CD4-positive, alpha-beta T cell (primary cell): ENCODE measurements around the gene INSM2. TPM values are rescaled to one million over a fixed set of nuclear protein-coding genes. Genes with fewer than 3 reads are reported as not detected.

Source experiments
- ATAC-seq: fragments of 200-7000 bp; cut with Tn5 transposase; one replicate; pipeline ENCODE4 v1.10.0; 2022; ENCODE audit warnings: mild to moderate bottlenecking; ENCODE audit not compliant: poor library complexity
- CTCF ChIA-PET: fragments of 350-600 bp; sonication (Branson Sonifier 250); formaldehyde crosslinking; loops from one replicate; lab custom pipeline; 2021; ENCODE audit warnings: antibody characterized with exemption, inconsistent platforms; lab: Charles Lee
- POLR2A ChIA-PET: fragments of 350-600 bp; sonication (Branson Sonifier 250); formaldehyde crosslinking; loops from one replicate; lab custom pipeline; 2021; ENCODE audit warnings: antibody characterized with exemption, inconsistent platforms; lab: Charles Lee
- DNase-seq, 14 experiments: peaks; one replicate each; pipeline ENCODE4 v3.0.0-alpha.2; 2013 to 2020; ENCODE audit warnings: mixed read lengths in 2 of 14
- H3K27ac ChIP-seq, 2 donors: one replicate each; pipeline versions ENCODE4 v1.5.1 to v1.7.0; 2013; ENCODE audit warnings: low read length in 2 of 2, low read depth in 1 of 2, mild to moderate bottlenecking in 1 of 2
- H3K27me3 ChIP-seq, 2 experiments: 1 replicate in 1 of 2; 2 replicates in 1 of 2; pipeline versions ENCODE4 v1.6.1 to v1.7.0; 2013; ENCODE audit warnings: low read length in 2 of 2, control low read depth in 1 of 2, mild to moderate bottlenecking in 1 of 2, moderate library complexity in 1 of 2; ENCODE audit not compliant: insufficient read depth in 2 of 2, control insufficient read depth in 1 of 2
- H3K36me3 ChIP-seq: one replicate; pipeline ENCODE4 v1.6.1; 2013; ENCODE audit warnings: low read length, control low read depth; ENCODE audit not compliant: insufficient read depth
- H3K4me1 ChIP-seq: one replicate; pipeline ENCODE4 v1.6.1; 2013; ENCODE audit warnings: low read length, control low read depth; ENCODE audit not compliant: insufficient read depth
- H3K4me3 ChIP-seq: one replicate; pipeline ENCODE4 v1.5.1; 2013; ENCODE audit warnings: mild to moderate bottlenecking, low read length, moderate library complexity
- H3K9me3 ChIP-seq, 2 experiments: 1 replicate in 1 of 2; 2 replicates in 1 of 2; pipeline versions ENCODE4 v1.6.1 to v1.7.0; 2013; ENCODE audit warnings: low read length in 2 of 2, mild to moderate bottlenecking in 2 of 2, control low read depth in 1 of 2, moderate library complexity in 1 of 2; ENCODE audit not compliant: control insufficient read depth in 1 of 2, insufficient read depth in 1 of 2
- H3K27ac Mint-ChIP-seq: one replicate; pipeline ENCODE4 v1.8.0; 2020; ENCODE audit warnings: mixed read lengths
- H3K27me3 Mint-ChIP-seq: one replicate; pipeline ENCODE4 v1.8.0; 2021; ENCODE audit warnings: mixed read lengths
- H3K36me3 Mint-ChIP-seq: one replicate; pipeline ENCODE4 v1.8.0; 2021; ENCODE audit warnings: low read depth, mixed read lengths
- H3K4me1 Mint-ChIP-seq: one replicate; pipeline ENCODE4 v1.8.0; 2021; ENCODE audit warnings: low read depth, mixed read lengths
- H3K4me3 Mint-ChIP-seq: one replicate; pipeline ENCODE4 v1.8.0; 2020; ENCODE audit warnings: mild to moderate bottlenecking, mixed read lengths
- H3K9me3 Mint-ChIP-seq: one replicate; pipeline ENCODE4 v1.8.0; 2020; ENCODE audit warnings: mixed read lengths
- CTCF ChIP-seq: fragments of 200-600 bp; IDR thresholded peaks from one replicate; pipeline ENCODE4 v1.8.0; 2022; ENCODE audit warnings: antibody characterized with exemption, mild to moderate bottlenecking
- intact Hi-C, 2 experiments: fragments of 100-400 bp; cut with DNase I in 1 of 2; cut with micrococcal nuclease in 1 of 2; formaldehyde crosslinking; loops; one replicate each; pipeline versions ENCODE4 v1.15.1 to v1.9.0; 2023 to 2025; cut with DNase I, micrococcal nuclease
- total RNA-seq, 174 experiments: library from RNA in 2 of 174; stranded (reverse) in 2 of 174; gene quantifications; one replicate each; pipeline ENCODE4 v1.2.3 and lab custom pipeline; 2021 to 2026

The INSM2 gene
- total RNA-seq, 2 experiments from 2014 or later, result not detected

- Histone ChIP-seq H3K4me3 (no peak overlapping the region), H3K27ac (no peak overlapping the region), H3K36me3 (peaks cover 4% of the 10 kb centered on the region), H3K4me1 (peaks cover 28% of the 10 kb centered on the region), H3K9me3 (peaks cover 0 to 13% of the 10 kb centered on the region in 2 experiments), H3K27me3 (peaks cover 32 to 51% of the 10 kb centered on the region in 2 experiments)
- Mint-ChIP-seq H3K4me3 (peak overlapping the region; percentile 42), H3K9me3 (no peaks in the 10 kb centered on the region), H3K27ac (no peak overlapping the region), H3K4me1 (peaks cover 9% of the 10 kb centered on the region), H3K27me3 (peaks cover 46% of the 10 kb centered on the region), H3K36me3 (peaks cover 9% of the 10 kb centered on the region)
- intact Hi-C loops, result loop anchor here in 1 of 2 experiments (10.0 kb wide), 1 partner anchor 279 kb away; no protein-coding TSS in a partner anchor
- DNase-seq, result no peak
- CTCF ChIA-PET, result no interaction called here
- POLR2A ChIA-PET, result no interaction called here
- TF ChIP-seq CTCF, result no peak
- ATAC-seq, result no peak
Observed at GRCh38 chr14:35535483-35536112, 1.6 kb downstream of the INSM2 start.

GRCh38 chr14:35539969-35540368 lies 6.0 kb downstream of the INSM2 start:
- H3K27ac Mint-ChIP-seq, result no peak overlapping the region

GRCh38 chr14:35543006-35543405 lies 9.0 kb downstream of the INSM2 start:
- no peak for TF ChIP-seq CTCF
- DNase-seq (no peak), ATAC-seq (no peak)
- H3K4me1 Mint-ChIP-seq, result no peaks in the 10 kb centered on the region
- intact Hi-C loops, result no loop called here
- no peaks in the 10 kb centered on the region for H3K9me3 Mint-ChIP-seq
- POLR2A ChIA-PET, result no interaction called here
- Histone ChIP-seq H3K27ac (no peak overlapping the region), H3K36me3 (peaks cover 5% of the 10 kb centered on the region), H3K4me3 (no peak overlapping the region), H3K27me3 (no peaks in the 10 kb centered on the region), H3K4me1 (no peaks in the 10 kb centered on the region), H3K9me3 (no peaks in the 10 kb centered on the region)
- CTCF ChIA-PET, result no interaction called here
- no peak overlapping the region for H3K27ac Mint-ChIP-seq
- no peaks in the 10 kb centered on the region for H3K27me3 Mint-ChIP-seq
- peaks cover 34% of the 10 kb centered on the region for H3K36me3 Mint-ChIP-seq
- no peak overlapping the region for H3K4me3 Mint-ChIP-seq

More at GRCh38 chr14:35539969-35540368, 6.0 kb downstream of the INSM2 start:
- TF ChIP-seq CTCF, result no peak
- Mint-ChIP-seq H3K36me3 (peaks cover 29% of the 10 kb centered on the region), H3K9me3 (no peaks in the 10 kb centered on the region), H3K4me1 (peaks cover 4% of the 10 kb centered on the region), H3K27me3 (peaks cover 21% of the 10 kb centered on the region), H3K4me3 (no peak overlapping the region)
- Histone ChIP-seq H3K9me3 (peaks cover 0 to 9% of the 10 kb centered on the region in 2 experiments), H3K27ac (no peak overlapping the region), H3K4me3 (no peak overlapping the region), H3K36me3 (peaks cover 7% of the 10 kb centered on the region), H3K27me3 (peaks cover 15 to 16% of the 10 kb centered on the region in 2 experiments), H3K4me1 (peaks cover 8% of the 10 kb centered on the region)
- ATAC-seq, result no peak
- ChIA-PET POLR2A (no interaction called here), CTCF (no interaction called here)
- no peak for DNase-seq
- intact Hi-C loops, result loop anchor here in 1 of 2 experiments (10.0 kb wide), 1 partner anchor 275 kb away; no protein-coding TSS in a partner anchor
